GM13976 (cell line): ENCODE data around the gene ADCY5.

Source experiments
- DNase-seq: peaks from one replicate; pipeline ENCODE4 v3.0.0; 2012; ENCODE audit warnings: low spot score
- in situ Hi-C: fragments of 300-500 bp; cut with MboI; formaldehyde crosslinking; loops from one replicate; pipeline ENCODE4 v1.12.0; 2022; ENCODE audit warnings: low sequenced_read_pairs, mixed read lengths, inconsistent platforms; ENCODE audit not compliant: unreplicated experiment
- TF ChIP-seq, protein P1 (sequence below): IDR thresholded peaks from 2 replicates; pipeline ENCODE4 v1.5.1; 2012; ENCODE audit warnings: borderline replicate concordance, mild to moderate bottlenecking; ENCODE audit not compliant: insufficient read depth; ENCODE audit errors: extremely low read depth, missing control alignments, control extremely low read depth

ADCY5 gene

DNA sequence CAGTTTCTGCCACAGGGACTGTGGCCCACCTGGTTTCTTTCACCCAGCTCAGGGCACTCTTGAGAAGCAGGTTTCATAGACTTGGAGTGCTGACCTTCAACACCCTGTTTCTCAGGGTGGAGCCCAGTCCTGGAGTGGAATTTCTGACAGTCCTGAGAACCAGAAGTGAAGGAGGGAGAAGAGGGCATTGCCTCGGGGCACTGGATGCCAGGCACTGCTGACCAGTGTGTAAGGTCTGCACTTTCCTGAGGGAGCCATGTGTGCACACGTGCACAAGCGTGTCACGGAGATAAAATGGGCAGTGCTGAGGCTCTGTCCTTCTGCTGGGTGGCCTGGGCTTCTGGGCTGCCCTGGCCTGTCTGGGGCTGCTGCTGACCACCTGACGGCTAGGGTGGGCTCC is 128.7 kb downstream of the ADCY5 start:
- in situ Hi-C loops = no loop called here
- DNase-seq = no peak
- TF ChIP-seq, protein P1, sequence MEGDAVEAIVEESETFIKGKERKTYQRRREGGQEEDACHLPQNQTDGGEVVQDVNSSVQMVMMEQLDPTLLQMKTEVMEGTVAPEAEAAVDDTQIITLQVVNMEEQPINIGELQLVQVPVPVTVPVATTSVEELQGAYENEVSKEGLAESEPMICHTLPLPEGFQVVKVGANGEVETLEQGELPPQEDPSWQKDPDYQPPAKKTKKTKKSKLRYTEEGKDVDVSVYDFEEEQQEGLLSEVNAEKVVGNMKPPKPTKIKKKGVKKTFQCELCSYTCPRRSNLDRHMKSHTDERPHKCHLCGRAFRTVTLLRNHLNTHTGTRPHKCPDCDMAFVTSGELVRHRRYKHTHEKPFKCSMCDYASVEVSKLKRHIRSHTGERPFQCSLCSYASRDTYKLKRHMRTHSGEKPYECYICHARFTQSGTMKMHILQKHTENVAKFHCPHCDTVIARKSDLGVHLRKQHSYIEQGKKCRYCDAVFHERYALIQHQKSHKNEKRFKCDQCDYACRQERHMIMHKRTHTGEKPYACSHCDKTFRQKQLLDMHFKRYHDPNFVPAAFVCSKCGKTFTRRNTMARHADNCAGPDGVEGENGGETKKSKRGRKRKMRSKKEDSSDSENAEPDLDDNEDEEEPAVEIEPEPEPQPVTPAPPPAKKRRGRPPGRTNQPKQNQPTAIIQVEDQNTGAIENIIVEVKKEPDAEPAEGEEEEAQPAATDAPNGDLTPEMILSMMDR = no peak

DNA sequence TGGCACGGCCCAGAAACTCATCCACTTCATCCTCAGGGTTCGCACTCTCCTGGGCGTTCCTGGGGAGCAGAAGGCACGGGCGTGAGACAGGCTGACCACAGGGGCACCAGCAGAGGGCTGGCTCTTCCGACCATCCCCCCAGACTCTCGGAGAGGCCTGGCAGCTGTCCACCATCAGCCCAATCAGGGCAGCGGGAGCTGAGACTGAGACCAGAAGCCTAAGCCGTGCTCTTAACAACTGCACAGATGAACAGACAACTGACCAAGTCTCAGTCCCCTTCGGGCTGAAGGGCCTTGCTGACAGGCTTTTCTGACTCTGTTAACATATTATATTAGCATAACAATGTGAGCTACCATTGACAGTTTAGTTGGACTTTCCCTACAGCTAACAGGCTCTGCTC is 129.1 kb downstream of the ADCY5 start:
- in situ Hi-C loops = no loop called here
- DNase-seq = no peak
- TF ChIP-seq, protein P1 = no peak

DNA sequence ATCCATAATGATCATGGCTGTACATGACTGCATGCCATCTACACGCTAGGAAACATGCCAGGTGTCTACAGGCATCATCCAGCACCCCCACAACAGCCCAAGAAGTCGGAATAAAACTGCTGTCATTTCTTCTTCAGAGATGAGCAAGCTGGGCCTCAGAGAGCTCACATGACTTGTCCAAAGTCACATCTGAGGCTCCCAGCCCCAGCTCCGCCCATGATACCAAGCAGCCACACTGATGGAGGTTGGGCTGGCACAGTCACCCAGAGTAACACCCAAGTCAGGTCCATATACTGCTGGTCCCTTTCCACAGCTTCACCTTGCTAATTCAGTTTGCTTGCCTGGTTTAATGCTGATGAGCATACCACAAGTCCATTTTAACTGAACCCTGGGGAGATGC is 130.5 kb downstream of the ADCY5 start:
- TF ChIP-seq, protein P1 = no peak
- no peak for DNase-seq
- in situ Hi-C loops = no loop called here

DNA sequence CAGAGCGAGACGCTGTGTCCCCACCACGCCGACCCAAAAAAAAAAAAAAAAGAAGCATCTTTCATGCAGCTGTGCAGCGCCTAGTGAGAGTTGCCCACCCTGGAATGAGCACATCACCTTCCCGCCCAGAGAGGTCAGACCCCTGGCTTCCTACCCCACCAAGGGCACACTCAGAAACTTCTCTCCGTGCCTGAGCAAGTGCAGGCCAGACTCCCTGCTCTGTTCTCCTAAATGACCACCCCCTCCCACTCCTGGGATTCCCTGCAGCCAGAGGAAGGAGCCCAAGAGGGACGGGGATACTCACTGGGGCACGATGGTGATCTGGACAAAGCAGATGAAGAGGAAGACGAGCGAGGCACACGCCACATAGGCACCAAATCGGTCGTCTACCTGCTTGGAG is 131.2 kb downstream of the ADCY5 start:
- in situ Hi-C loops = no loop called here
- TF ChIP-seq, protein P1 = no peak

DNA sequence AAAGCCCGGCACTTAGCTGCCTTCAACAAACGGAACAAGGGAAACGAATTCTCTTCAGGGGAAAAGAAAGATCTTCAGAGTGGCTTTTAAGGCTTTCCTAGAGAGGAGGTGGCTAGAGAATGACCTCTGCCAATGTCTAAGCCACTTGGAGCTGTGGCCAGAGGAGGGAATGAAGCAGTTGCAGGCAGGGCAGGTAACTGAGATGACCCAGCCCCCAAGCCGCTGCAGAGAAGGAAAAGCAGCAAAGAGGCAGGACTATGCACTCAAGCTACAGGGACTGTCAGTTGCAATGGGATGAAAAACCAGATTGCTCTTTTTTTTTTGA is 133.7 kb downstream of the ADCY5 start:
- TF ChIP-seq, protein P1 = no peak
- in situ Hi-C loops = no loop called here
- DNase-seq = no peak

More for the DNA sequence above, 131.2 kb downstream of the ADCY5 start:
- no peak for DNase-seq

DNA sequence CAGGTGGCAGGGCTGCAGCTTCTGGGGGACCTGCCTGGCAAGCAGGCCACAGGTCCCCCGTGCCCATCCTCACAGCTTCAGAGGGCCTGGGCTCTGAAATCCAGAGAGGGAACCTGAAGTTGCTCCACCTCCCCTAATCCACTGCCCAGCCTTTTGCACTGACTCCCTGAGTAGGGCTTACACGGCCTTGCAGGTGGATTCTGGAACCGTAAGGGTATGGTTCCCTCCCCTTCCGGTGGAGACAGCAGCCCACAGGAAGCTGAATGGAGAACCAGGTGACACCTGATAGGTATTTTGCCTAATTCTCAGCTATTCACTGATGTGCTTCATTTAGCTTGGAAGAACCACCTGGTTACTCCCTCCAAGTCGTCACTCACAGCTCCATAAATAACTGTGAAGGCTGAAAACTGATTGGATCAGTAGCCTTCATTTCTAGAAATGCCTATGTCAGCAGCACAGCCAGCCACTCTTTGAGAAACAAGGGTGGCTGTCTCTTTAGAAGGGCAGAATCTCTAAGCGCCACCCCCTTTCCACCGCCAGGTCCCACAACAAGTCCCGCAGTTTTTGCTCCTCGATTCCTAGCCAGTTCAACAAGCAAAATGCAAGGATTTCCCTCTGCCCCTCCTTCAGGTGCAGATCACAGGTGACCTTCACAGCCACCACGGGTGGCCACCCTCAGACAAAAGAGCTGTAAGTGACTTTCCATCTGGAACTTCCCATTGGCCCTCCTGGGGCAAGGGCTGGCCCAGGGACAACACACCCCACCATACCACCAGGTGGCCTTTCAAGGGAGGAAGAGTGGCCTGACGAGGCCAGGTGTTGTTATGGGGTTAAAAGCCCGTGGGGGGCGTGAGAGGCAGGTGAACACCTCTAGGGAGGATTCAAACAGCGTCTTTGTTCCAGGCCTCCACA is 134.3 kb downstream of the ADCY5 start:
- TF ChIP-seq, protein P1 = no peak
- in situ Hi-C loops = no loop called here
- DNase-seq = no peak
